GM10847 (cell line): Measurements from ENCODE around the gene CD244.

Source experiments
- POLR2A ChIP-seq: IDR thresholded peaks from 2 replicates; pipeline ENCODE4 v1.6.1; 2011; ENCODE audit not compliant: insufficient read length; ENCODE audit errors: extremely low read depth

Gene CD244

DNA sequence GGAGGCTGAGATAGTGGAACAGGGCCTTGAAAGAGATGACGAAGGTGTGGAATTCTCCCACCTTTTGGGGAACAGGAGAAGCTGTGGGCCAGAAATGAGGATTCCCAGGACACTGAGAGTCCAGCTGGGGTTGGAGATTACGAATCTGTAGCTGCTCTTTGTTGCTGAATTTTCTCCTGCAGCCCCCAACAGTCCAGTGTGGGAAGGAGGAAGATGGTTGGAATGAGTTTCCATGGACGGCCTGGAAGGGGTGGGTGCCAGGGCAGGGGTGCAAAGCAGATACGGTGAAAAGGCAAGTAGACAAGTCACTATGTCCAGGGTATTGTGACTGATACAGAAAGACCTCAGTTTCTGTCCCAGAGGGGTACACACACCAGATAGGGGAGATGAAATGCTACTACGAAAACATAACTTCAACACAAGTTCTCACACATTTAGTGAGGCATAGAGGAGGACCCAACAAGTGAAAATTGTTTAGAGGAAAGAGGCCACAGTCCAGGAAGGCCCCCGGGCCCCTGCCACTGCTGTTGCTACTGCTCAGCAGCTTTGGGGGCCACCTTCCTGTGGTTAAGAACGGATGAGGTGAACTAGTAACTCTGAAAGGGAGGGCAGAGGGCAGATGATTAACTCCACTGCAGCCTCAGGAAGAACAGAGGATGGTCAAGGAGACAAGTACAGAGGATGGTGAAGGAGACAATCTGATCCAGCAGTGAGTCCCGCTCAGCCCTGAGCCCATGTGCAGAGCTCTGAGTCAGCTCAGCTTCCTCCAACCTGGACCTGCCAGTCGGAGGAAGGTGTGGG lies 7.3 kb downstream of the CD244 start:
- TF ChIP-seq POLR2A, result no peak

GRCh38 chr1:160853754-160854153 lies 8.9 kb downstream of the CD244 start:
- TF ChIP-seq POLR2A, result no peak

- TF ChIP-seq POLR2A, result no peak
Observed at GRCh38 chr1:160853014-160853413, 9.7 kb downstream of the CD244 start.

DNA sequence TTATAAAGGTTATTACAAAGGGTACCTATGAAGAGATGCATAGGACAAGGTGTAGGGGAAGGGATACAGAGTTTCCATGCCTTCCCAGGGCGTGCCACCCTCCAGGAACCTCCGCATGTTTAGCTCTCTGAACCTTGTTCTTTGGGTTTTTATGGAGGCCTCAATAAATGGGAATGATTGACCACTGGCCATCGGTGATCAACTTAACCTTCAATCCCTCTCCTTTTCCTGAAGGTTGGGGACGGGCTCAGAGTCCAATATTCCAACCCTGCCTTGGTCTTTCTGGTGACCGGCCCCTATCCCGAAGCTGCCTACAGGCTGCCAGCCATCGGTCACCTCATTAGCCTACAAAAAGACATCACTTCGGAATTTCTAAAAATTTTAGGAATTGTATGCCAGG lies 11.7 kb downstream of the CD244 start:
- no peak for TF ChIP-seq POLR2A

- TF ChIP-seq POLR2A, result no peak
Observed at GRCh38 chr1:160850541-160850940, 12.1 kb downstream of the CD244 start.

DNA sequence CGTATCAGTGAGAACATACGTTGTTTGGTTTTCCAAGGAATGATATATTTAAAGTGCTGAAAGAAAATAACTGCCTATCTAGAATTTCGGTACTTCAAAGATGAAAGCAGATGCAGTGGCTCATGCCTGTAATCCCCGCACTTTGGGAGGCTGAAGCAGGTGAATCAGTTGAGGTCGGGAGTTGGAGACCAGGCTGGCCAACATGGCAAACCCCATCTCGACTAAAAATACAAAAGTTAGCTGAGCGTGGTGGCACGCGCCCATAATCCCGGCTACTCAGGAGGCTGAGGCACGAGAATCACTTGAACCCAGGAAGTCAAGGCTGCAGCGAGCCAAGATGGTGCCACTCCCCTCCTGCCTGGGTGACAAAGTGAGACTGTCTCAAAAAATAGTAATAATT lies 16.4 kb downstream of the CD244 start:
- TF ChIP-seq POLR2A, result no peak

- no peak for TF ChIP-seq POLR2A
Observed at GRCh38 chr1:160844447-160845232, 18.0 kb downstream of the CD244 start.

GRCh38 chr1:160841079-160841478 lies 21.6 kb downstream of the CD244 start:
- no peak for TF ChIP-seq POLR2A

DNA sequence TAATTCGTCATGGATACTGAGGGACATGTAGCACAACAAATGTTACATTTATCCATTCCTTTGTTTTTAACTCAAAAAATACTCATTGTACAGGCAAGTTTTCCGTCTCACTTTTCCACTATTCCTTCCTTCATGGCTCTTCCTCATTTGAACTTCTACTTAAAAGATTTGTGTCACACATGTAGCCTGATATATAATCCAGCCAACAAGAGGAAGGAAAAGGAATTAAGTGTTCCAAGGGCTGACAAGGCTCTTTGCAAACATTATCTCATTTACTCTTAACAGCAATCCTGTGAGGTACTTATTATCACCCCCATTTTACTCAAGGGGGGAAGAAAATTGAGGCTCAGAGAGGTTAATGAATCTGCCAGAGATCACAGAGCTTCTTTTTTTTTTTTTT lies 22.9 kb downstream of the CD244 start:
- TF ChIP-seq POLR2A, result no peak

DNA sequence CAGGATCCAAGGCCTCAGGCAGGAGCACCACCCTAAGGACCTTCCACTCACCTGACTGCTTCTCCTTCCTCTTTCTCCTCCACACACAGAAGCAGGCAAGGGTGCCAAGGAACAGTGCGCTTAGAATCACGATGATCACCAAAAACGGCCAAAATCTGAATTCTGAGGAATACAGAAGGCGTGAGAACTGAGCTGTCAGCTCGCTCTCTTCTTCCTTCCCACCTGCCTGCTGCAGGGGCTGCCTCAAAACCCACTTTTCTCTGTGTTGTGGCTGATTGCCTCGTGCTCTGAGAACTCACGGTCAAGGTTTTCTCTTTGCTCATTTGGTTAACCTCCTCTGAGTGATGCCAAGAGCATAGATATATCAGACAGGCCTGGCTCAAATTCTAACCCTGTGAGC lies 23.8 kb downstream of the CD244 start:
- no peak for TF ChIP-seq POLR2A

DNA sequence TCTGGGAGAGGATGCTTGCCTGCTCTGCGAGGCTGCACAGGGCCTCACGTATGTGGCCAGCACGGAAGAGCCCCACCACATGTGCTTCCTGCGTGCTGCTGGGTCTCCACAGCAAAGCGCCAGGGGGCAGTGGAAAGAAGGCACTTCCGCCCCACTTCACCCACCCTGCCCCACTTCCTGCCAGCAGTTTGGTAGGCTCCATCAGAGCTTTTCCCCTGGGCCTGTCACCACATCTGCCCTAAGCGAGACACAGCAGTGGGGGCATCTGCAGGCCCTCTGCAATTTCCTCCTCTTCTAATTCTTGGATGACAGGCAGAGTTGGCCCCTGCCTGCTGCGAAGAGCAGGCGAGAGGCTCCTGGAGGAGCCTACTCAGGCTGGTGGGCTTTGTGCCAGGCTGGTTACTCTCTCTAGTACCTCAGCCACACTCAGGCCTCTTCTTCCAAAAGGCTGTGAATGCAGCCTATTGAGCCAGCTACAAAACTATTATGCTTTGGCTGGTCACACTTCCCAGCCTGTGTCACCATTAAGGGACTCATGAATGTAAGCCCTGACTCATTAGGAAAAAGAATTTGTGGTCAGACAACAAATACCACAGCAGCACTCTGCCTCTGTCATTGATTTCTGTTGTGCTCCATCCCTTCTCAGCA lies 25.0 kb downstream of the CD244 start:
- peak; percentile 27 for TF ChIP-seq POLR2A

- TF ChIP-seq POLR2A, result no peak
Observed at GRCh38 chr1:160836981-160837557, 25.6 kb downstream of the CD244 start.

- no peak for TF ChIP-seq POLR2A
Observed at GRCh38 chr1:160836561-160836960, 26.1 kb downstream of the CD244 start.

DNA sequence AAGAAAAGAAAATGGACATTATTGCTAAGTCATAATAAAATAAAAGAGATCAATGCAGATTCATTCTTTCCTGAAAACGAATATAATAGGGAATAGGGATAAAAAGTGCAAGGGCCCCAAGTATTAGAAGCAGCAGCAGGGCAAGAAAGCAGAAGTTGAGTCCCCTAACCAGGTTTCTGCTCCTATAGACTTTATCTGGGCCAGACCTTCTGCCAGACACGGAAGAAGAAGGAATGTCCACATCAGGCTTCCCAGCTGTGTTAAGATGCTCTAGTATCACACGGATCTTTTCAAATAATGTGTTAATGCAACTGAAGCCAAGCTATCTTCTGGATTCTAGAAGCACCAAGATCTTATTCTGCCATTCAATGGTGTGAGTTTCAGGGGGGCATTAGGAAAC lies 26.9 kb downstream of the CD244 start:
- TF ChIP-seq POLR2A, result no peak

DNA sequence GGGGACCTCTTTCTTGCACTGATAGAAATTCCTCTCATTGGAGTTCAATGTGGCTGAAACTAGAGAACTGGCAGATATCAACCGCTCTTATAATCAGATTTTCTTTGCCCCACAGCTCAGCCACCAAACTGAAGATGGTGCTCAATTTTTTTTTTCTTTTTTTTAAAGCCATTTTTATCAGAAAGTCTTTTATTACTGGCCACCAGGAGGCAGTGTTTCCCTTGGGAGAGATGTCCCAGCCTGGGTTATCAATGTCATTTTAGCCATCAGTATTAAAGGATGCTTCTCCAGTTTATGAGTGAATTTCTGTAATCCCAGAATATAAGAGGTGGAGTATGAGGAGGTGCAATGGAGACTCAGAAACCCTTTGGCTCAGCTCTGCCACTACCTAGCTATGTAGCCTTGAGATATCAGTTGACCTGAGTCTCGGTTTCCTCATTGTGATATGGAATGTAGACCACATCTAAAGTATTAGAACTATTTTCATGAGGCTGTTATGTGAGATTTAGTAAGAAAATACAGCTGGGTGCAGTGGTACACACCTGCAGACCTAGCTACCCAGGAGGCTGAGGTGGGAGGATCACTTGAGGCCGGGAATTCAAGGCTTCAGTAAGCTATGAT lies 27.6 kb downstream of the CD244 start:
- TF ChIP-seq POLR2A, result no peak
